H1 (cell line): ENCODE results near the gene YWHAG. TPM values are rescaled to one million over a fixed set of nuclear protein-coding genes. Genes with fewer than 3 reads are reported as not detected.

ENCODE experiments used
- CTCF ChIA-PET: fragments of 300-600 bp; sonication (Branson Sonifier 250); formaldehyde crosslinking; loops from one replicate; lab custom pipeline; 2021; ENCODE audit not compliant: partially characterized antibody; lab: Charles Lee
- POLR2A ChIA-PET: fragments of 300-600 bp; sonication (Branson Sonifier 250); formaldehyde crosslinking; loops from one replicate; lab custom pipeline; 2021; ENCODE audit warnings: inconsistent platforms; ENCODE audit not compliant: partially characterized antibody; lab: Charles Lee
- DNase-seq, 2 experiments: peaks; one replicate each; pipeline versions ENCODE4 v3.0.0 to v3.0.0-alpha.2; 2010 to 2022; ENCODE audit warnings: low spot score in 2 of 2, low read depth in 1 of 2, mixed read lengths in 1 of 2
- FAIRE-seq: peaks from 2 replicates; lab custom pipeline; 2011; peaks lifted over from hg19 to GRCh38; lab: Jason Lieb, UNC
- H2AFZ ChIP-seq: 2 replicates; pipeline ENCODE4 v1.8.1; 2012; ENCODE audit warnings: low read length, inconsistent platforms
- H2AK5ac ChIP-seq: 2 replicates; pipeline ENCODE4 v1.6.1; 2013; ENCODE audit warnings: low read depth, low read length
- H2BK120ac ChIP-seq: replicated peaks from 2 replicates; pipeline ENCODE3; 2013; ENCODE audit warnings: low read depth, low read length, inconsistent platforms
- H2BK12ac ChIP-seq: 2 replicates; pipeline ENCODE4 v1.6.1; 2013; ENCODE audit warnings: low read depth, low read length
- H2BK15ac ChIP-seq: 2 replicates; pipeline ENCODE4 v1.6.1; 2013; ENCODE audit warnings: low read length
- H2BK20ac ChIP-seq: 2 replicates; pipeline ENCODE4 v1.6.1; 2013; ENCODE audit warnings: low read length
- H2BK5ac ChIP-seq: 2 replicates; pipeline ENCODE4 v1.6.1; 2013; ENCODE audit warnings: low read depth, low read length
- H3K14ac ChIP-seq: 2 replicates; pipeline ENCODE4 v1.6.1; 2013; ENCODE audit warnings: inconsistent platforms; ENCODE audit not compliant: insufficient read length
- H3K18ac ChIP-seq: 2 replicates; pipeline ENCODE4 v1.6.1; 2013; ENCODE audit warnings: low read length; ENCODE audit errors: extremely low read depth
- H3K23ac ChIP-seq: 2 replicates; pipeline ENCODE4 v1.6.1; 2013; ENCODE audit warnings: inconsistent platforms; ENCODE audit not compliant: insufficient read length
- H3K23me2 ChIP-seq: 2 replicates; pipeline ENCODE4 v1.6.1; 2013; ENCODE audit warnings: low read depth, low read length
- H3K27ac ChIP-seq: 2 replicates; pipeline ENCODE4 v1.6.1; 2011; ENCODE audit warnings: low read depth, low read length, inconsistent platforms
- H3K27me3 ChIP-seq, 4 experiments: replicated peaks in 1 of 4; 1 replicate in 1 of 4; 2 replicates in 3 of 4; pipeline versions ENCODE4 v1.6.1 to v1.8.1; 2011 to 2013; ENCODE audit warnings: low read length in 3 of 4, mild to moderate bottlenecking in 3 of 4, inconsistent platforms in 2 of 4, mixed read lengths in 2 of 4, moderate library complexity in 1 of 4; ENCODE audit not compliant: control insufficient read depth in 3 of 4, insufficient read depth in 3 of 4; ENCODE audit errors: extremely low read depth in 1 of 4
- H3K36me3 ChIP-seq, 4 experiments: 2 replicates each; pipeline versions ENCODE4 v1.6.1 to v1.8.1; 2011 to 2013; ENCODE audit warnings: mild to moderate bottlenecking in 4 of 4, low read length in 3 of 4, moderate library complexity in 2 of 4, control low read depth in 1 of 4, inconsistent platforms in 1 of 4; ENCODE audit not compliant: insufficient read depth in 4 of 4, control insufficient read depth in 2 of 4
- H3K4ac ChIP-seq: replicated peaks from 2 replicates; pipeline ENCODE3; 2013; ENCODE audit warnings: low read length, low read depth, mixed read lengths, inconsistent platforms; ENCODE audit not compliant: insufficient read length
- H3K4me1 ChIP-seq, 4 experiments: replicated peaks in 1 of 4; 1 replicate in 1 of 4; 2 replicates in 3 of 4; pipeline versions ENCODE4 v1.6.1 to v1.8.1; 2011 to 2013; ENCODE audit warnings: low read length in 3 of 4, inconsistent platforms in 2 of 4, mixed read lengths in 1 of 4; ENCODE audit not compliant: insufficient read depth in 4 of 4, control insufficient read depth in 3 of 4
- H3K4me2 ChIP-seq, 2 experiments: 2 replicates each; pipeline versions ENCODE4 v1.6.1 to v1.8.1; 2011 to 2013; ENCODE audit warnings: low read depth in 2 of 2, low read length in 2 of 2, control low read depth in 1 of 2, inconsistent platforms in 1 of 2, mild to moderate bottlenecking in 1 of 2; ENCODE audit not compliant: insufficient read depth in 1 of 2
- H3K4me3 ChIP-seq, 4 experiments: fragments of 200-600, 300-600 bp in 1 of 4; sonication (generic), shearing (Covaris generic), sonication (Bioruptor Twin) in 1 of 4; 2 replicates each; pipeline versions ENCODE4 v1.5.1 to v1.8.1; 2011 to 2016; ENCODE audit warnings: low read length in 4 of 4, low read depth in 3 of 4, control low read depth in 2 of 4, inconsistent platforms in 2 of 4, mild to moderate bottlenecking in 2 of 4, mixed read lengths in 1 of 4, moderate library complexity in 1 of 4; ENCODE audit not compliant: insufficient read depth in 2 of 4; ENCODE audit errors: extremely low read depth in 1 of 4
- H3K56ac ChIP-seq: replicated peaks from 2 replicates; pipeline ENCODE3; 2013; ENCODE audit warnings: low read depth, mild to moderate bottlenecking, mixed read lengths, low read length, inconsistent platforms; ENCODE audit not compliant: insufficient read length
- H3K79me1 ChIP-seq: 2 replicates; pipeline ENCODE4 v1.6.1; 2013; ENCODE audit warnings: low read depth, low read length, control low read depth
- H3K79me2 ChIP-seq, 2 experiments: 2 replicates each; pipeline versions ENCODE4 v1.6.1 to v1.8.1; 2012 to 2013; ENCODE audit warnings: low read length in 2 of 2, mild to moderate bottlenecking in 2 of 2, inconsistent platforms in 1 of 2; ENCODE audit not compliant: insufficient read depth in 2 of 2, control insufficient read depth in 1 of 2
- H3K9ac ChIP-seq, 4 experiments: replicated peaks in 1 of 4; 1 replicate in 1 of 4; 2 replicates in 3 of 4; pipeline versions ENCODE4 v1.6.1 to v1.8.1; 2011 to 2013; ENCODE audit warnings: low read depth in 3 of 4, low read length in 3 of 4, control low read depth in 2 of 4, mild to moderate bottlenecking in 2 of 4, moderate library complexity in 2 of 4, inconsistent platforms in 1 of 4; ENCODE audit errors: extremely low read depth in 1 of 4
- H3K9me3 ChIP-seq, 2 experiments: 2 replicates each; pipeline versions ENCODE4 v1.6.1 to v1.8.1; 2012 to 2013; ENCODE audit warnings: mild to moderate bottlenecking in 2 of 2, moderate library complexity in 2 of 2, control low read depth in 1 of 2, inconsistent platforms in 1 of 2, low read depth in 1 of 2, low read length in 1 of 2, mixed read lengths in 1 of 2; ENCODE audit not compliant: insufficient read depth in 2 of 2
- H4K20me1 ChIP-seq, 2 experiments: replicated peaks in 1 of 2; 2 replicates each; pipeline versions ENCODE3 to v1.8.1; 2011 to 2013; ENCODE audit warnings: inconsistent platforms in 2 of 2, low read length in 2 of 2, mild to moderate bottlenecking in 1 of 2; ENCODE audit not compliant: insufficient read depth in 2 of 2, control insufficient read depth in 1 of 2
- H4K5ac ChIP-seq: 2 replicates; pipeline ENCODE4 v1.6.1; 2013; ENCODE audit warnings: low read length, low read depth, mixed read lengths, inconsistent platforms; ENCODE audit not compliant: insufficient read length
- H4K8ac ChIP-seq: 2 replicates; pipeline ENCODE4 v1.8.0; 2013; ENCODE audit warnings: mild to moderate bottlenecking, moderate library complexity, low read length, inconsistent platforms; ENCODE audit not compliant: insufficient read depth; ENCODE audit errors: extremely low read depth
- H4K91ac ChIP-seq: replicated peaks from 2 replicates; pipeline ENCODE3; 2013; ENCODE audit warnings: low read length, mixed read lengths, inconsistent platforms; ENCODE audit not compliant: insufficient read length
- ASH2L ChIP-seq: fragments of 200-600, 300-600 bp; sonication (generic); IDR thresholded peaks from one replicate; pipeline ENCODE4 v1.7.1; 2017; ENCODE audit warnings: low read length
- ATF2 ChIP-seq: IDR thresholded peaks from 2 replicates; pipeline ENCODE4 v1.6.1; 2012; ENCODE audit warnings: low read length, inconsistent platforms
- BCL11A ChIP-seq, 2 experiments: IDR thresholded peaks; one replicate each; pipeline ENCODE4 v1.6.1; 2011; ENCODE audit warnings: low read depth in 2 of 2, low read length in 2 of 2, mild to moderate bottlenecking in 2 of 2
- CEBPB ChIP-seq: IDR thresholded peaks from 2 replicates; pipeline ENCODE4 v1.6.1; 2012; ENCODE audit warnings: low read depth, low read length
- CTBP2 ChIP-seq: IDR thresholded peaks from 2 replicates; pipeline ENCODE4 v1.7.0; 2011; ENCODE audit warnings: borderline replicate concordance, mild to moderate bottlenecking, moderate library complexity, mixed read lengths, low read length; ENCODE audit not compliant: insufficient read depth, insufficient read length
- POLR2AphosphoS5 ChIP-seq: IDR thresholded peaks from 2 replicates; pipeline ENCODE4 v1.6.1; 2011; ENCODE audit warnings: low read depth, low read length
- SP2 ChIP-seq: IDR thresholded peaks from 2 replicates; pipeline ENCODE4 v1.6.1; 2012; ENCODE audit warnings: mild to moderate bottlenecking, low read length, inconsistent platforms
- SRF ChIP-seq: IDR thresholded peaks from 2 replicates; pipeline ENCODE4 v1.6.1; 2011; ENCODE audit warnings: mild to moderate bottlenecking, low read depth, low read length, moderate library complexity
- TCF12 ChIP-seq: IDR thresholded peaks from 2 replicates; pipeline ENCODE4 v1.6.1; 2011; ENCODE audit warnings: low read depth, mild to moderate bottlenecking, low read length
- USF2 ChIP-seq: IDR thresholded peaks from 2 replicates; pipeline ENCODE4 v1.6.1; 2011; ENCODE audit warnings: low read length, improper control_type of control experiment
- WGBS, 2 experiments: shearing (Covaris generic) in 1 of 2; methylation state at CpG; one replicate each; pipeline versions ENCODE4 v1.1.6 to v1.1.7; 2013 to 2015; ENCODE audit warnings: low lambda C conversion rate in 2 of 2, mixed read lengths in 2 of 2, inconsistent platforms in 1 of 2, low coverage in 1 of 2, missing lambda C conversion rate in 1 of 2; ENCODE audit not compliant: insufficient replicate concordance in 2 of 2, insufficient coverage in 1 of 2, insufficient read length in 1 of 2; ENCODE audit errors: extremely low coverage in 1 of 2, missing lambda C conversion rate in 1 of 2; 5-methylcytosine and 5-hydroxymethylcytosine counted together
- polyA plus RNA-seq, 7 experiments: library from polyadenylated mRNA; depleted of rRNA in 3 of 7; stranded (reverse) in 5 of 7; unstranded in 2 of 7; fragments of >200 nt in 5 of 7; fragments of 200-250 nt in 2 of 7; gene quantifications; 1 replicate in 5 of 7; 2 replicates in 1 of 7; 4 replicates in 1 of 7; pipeline versions ENCODE4 v1.2.1 to v1.2.3, GENCODE V29; 2011 to 2013; ENCODE audit warnings: missing spikeins in 2 of 7, mixed read lengths in 2 of 7
- total RNA-seq: library from RNA; stranded (reverse); fragmentation: NEBNext Ultra II Directional; extraction: Animal tissue kit (Norgen Biotek cat#: 25700); gene quantifications from 2 replicates; pipeline ENCODE4 v1.2.1, GENCODE V29; 2021

Gene YWHAG
- total and polyA plus RNA-seq, 2 of the 8 experiments (the other 6 are each of a cell fraction or from before 2014, with no cell fraction given), result 57.2 to 241 TPM

GRCh38 chr7:76326646-76327233 lies 32.1 kb downstream of the YWHAG start:
- H4K8ac ChIP-seq, result no peak overlapping the region
- 95% methylated on average over 5 of the region's 5 CpGs; no CpG with 5 or more reads in 1 of the 2 experiments for WGBS, 2 experiments
- DNase-seq, result no peak

More at GRCh38 chr7:76326646-76327233, 32.1 kb downstream of the YWHAG start:
- H4K20me1 ChIP-seq, result peaks cover 26 to 37% of the 10 kb centered on the region in 2 experiments
- H3K4me1 ChIP-seq, result no peaks in the 10 kb centered on the region; a peak in 1 of 7 replicates
- no peak overlapping the region for H2BK5ac ChIP-seq
- no peak overlapping the region for H2AK5ac ChIP-seq
- H3K23me2 ChIP-seq, result no peaks in the 10 kb centered on the region
- H3K4ac ChIP-seq, result no peak overlapping the region
- H2BK120ac ChIP-seq, result no peak overlapping the region
- H2BK20ac ChIP-seq, result no peak overlapping the region
- no peak overlapping the region for H4K91ac ChIP-seq
- CTCF ChIA-PET, result interaction anchor here (1.3 kb wide), 1 partner anchor 13 kb away, joined by 6 read pairs; no protein-coding TSS in a partner anchor
- no peak overlapping the region for H2AFZ ChIP-seq
- H3K4me3 ChIP-seq, result no peak overlapping the region
- TF ChIP-seq USF2, result no peak
- no peak for TF ChIP-seq CEBPB
- no peak for TF ChIP-seq BCL11A (IDR thresholded peaks at IDR 0.05; ENCODE audit: low read depth in 2 of 2, low read length in 2 of 2)
- no peak for TF ChIP-seq CTBP2
- no peak for TF ChIP-seq ASH2L
- no peak for TF ChIP-seq POLR2AphosphoS5
- TF ChIP-seq SP2, result no peak
- no peak for TF ChIP-seq SRF
- no peak for TF ChIP-seq ATF2
- no peak for TF ChIP-seq TCF12
- TF ChIP-seq, all 59 proteins: peak for 0
- Histone ChIP-seq H3K9me3 (no peaks in the 10 kb centered on the region), H3K14ac (no peak overlapping the region), H3K4me2 (no peak overlapping the region), H3K27ac (no peak overlapping the region), H3K56ac (no peak overlapping the region), H3K18ac (no peak overlapping the region), H4K5ac (no peak overlapping the region), H3K9ac (no peak overlapping the region), H3K23ac (no peak overlapping the region), H2BK15ac (no peak overlapping the region), H3K79me1 (no peaks in the 10 kb centered on the region; the same call in 1 of the 2 replicates), H2BK12ac (no peak overlapping the region), H3K27me3 (no peaks in the 10 kb centered on the region), H3K79me2 (peaks cover 0 to 59% of the 10 kb centered on the region in 2 experiments; a peak in 3 of 4 replicates), H3K36me3 (peaks cover 22 to 58% (median 47%) of the 10 kb centered on the region in 4 experiments)
- POLR2A ChIA-PET, result interaction anchor here (0.7 to 5.3 kb wide), 12 partner anchors 8 to 48 kb away, joined by 3 to 33 read pairs (median 5); no protein-coding TSS in a partner anchor
- FAIRE-seq, result no peak
